Stimulated activated CD4-positive, alpha-beta T cell treated with anti-CD3 and anti-CD28 coated beads, Interleukin-2, amount 100 ng/mL, for 48 hours (primary cell): ENCODE data around the gene EIF5A.

Experiments used
- DNase-seq, 2 donors: peaks; one replicate each; pipeline ENCODE4 v3.0.0-alpha.2; 2020

The EIF5A gene

DNA sequence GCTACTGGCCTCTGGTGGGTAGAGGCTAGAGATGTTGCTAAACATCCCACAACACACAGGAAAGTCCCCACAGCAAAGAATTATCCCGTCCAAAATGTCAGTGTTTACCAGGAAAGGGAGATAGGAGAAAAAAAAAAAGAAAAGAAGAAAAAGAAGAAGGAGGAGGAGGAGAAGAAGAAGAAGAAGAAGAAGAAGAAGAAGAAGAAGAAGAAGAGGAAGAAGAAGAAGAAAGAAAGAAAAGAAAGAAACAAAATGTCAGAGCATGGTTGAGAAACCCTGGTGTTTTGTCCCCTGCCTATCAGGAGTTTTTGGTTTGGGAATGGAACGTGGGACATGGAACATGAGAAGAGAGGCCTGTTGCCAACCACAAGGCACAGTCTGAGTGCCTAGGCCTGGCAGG lies 50.0 kb downstream of the EIF5A start:
- DNase-seq = no peak

DNA sequence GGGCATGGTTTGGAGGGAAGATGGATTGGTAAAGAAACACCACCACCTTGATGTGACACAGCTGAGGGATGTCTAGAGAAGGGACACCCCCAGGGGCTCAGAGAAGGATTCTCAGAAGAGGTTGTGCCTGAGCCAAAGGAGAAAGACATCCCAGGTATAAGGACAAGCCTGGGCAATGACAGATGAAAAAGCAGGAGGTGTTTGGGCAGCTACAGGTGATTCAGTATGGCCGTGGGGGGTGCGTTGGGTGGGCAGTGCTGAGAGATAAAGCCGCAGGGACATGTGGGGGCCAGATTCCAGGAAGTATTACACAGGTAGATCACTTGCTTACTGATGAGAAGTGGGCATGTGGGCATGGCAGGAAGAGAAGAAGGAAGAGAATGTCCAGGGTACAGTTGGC lies 54.5 kb downstream of the EIF5A start:
- no peak for DNase-seq
